Breast epithelium (tissue), 3 donors: Measurements from ENCODE around the gene TMEM231.
"Not testable (repeated sequence)": the region's sequence is repeated elsewhere in the genome, so short reads cannot be mapped to it uniquely, and the experiment has no call there.

Experiments used
- CTCF ChIP-seq, 3 donors: fragments of 450-650 bp; IDR thresholded peaks; one replicate each; pipeline ENCODE4 v1.5.1; 2016 to 2017; ENCODE audit warnings: antibody characterized with exemption in 3 of 3, mild to moderate bottlenecking in 3 of 3, moderate library complexity in 3 of 3
- POLR2A ChIP-seq: fragments of 450-650 bp; IDR thresholded peaks from one replicate; pipeline ENCODE4 v1.6.1; 2016; ENCODE audit warnings: antibody characterized with exemption, mild to moderate bottlenecking, moderate library complexity
- POLR2AphosphoS5 ChIP-seq, 3 donors: sonication (generic); formaldehyde crosslinking; IDR thresholded peaks; one replicate each; pipeline ENCODE4 v1.6.1; 2017; ENCODE audit warnings: antibody characterized with exemption in 3 of 3

DNA sequence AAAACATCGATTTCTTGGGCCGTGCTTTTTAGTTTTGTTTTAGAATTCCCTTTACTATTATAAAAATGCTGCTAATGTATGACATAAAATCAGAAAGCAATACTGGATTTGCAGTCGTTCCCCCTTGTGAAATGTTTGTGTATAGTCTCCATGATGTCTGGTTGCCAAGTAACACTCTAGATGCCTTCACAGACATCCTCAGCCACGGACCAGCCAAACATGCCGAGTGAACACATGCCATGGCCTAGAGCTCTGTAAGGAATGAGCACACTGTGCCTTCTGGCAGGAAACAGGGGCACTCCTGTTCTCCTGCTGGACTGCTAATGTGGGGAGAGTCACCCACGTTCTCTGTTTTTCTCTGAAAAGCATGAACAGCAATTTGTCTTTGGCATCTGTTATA lies 54.2 kb downstream of the TMEM231 start:
- TF ChIP-seq POLR2A; CTCF (IDR thresholded peaks at IDR 0.05); POLR2AphosphoS5 (IDR thresholded peaks at IDR 0.05): not testable (repeated sequence)
